ENCODE measurements around the gene PDAP1. TPM values are rescaled to one million over a fixed set of nuclear protein-coding genes. Genes with fewer than 3 reads are reported as not detected.

PDAP1 gene
- total RNA-seq, 1 experiment from 2014 or later, result 200 TPM

DNA sequence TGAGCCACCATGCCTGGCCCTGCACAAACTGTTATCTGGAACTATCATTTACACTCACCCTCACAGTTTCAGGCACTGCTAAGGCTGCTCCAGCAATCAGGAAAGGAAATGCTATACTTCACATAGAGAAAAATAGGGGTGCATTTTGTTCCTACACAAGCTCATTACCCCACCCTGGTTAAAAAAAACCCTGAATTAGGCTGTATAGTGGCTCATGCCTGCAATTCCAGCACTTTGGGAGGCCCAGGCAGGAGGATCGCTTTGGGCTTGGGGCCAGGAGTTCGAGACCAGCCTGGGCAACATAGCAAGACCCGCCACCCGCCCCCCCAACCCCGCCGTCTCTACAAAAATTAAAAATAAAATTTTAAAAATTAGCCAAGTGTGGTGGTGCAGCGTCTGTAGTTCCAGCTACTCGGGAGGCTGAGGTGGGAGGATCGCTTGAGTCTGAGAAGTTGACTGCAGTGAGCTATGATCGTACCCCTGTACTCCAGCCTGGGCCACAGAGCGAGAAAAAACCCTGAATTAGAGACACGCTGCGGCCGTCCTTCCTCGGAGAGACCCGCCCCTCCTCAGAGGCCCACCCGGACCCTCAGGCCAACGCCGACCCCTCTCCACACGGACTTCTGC is 29.7 kb upstream of the PDAP1 start:
- DNase-seq (ENCODE audit: low read depth, low spot score) (no peak), ATAC-seq (peak; percentile 16)
- H3K9me3 ChIP-seq (ENCODE audit: control insufficient read depth in 1 of 2, insufficient read depth in 1 of 2, low read depth in 1 of 2, low read length in 2 of 2), result no peaks in the 10 kb centered on the region
- H3K9ac ChIP-seq (ENCODE audit: low read length), result peak overlapping the region; percentile 95
- POLR2A ChIA-PET, result interaction anchor here (0.6 kb wide), 2 partner anchors 21 to 395 kb away, joined by 3 to 4 read pairs; no protein-coding TSS in a partner anchor
- H3K27ac ChIP-seq (ENCODE audit: low read depth, low read length), result peak overlapping the region; percentile 92
- no peak overlapping the region for H2AFZ ChIP-seq (ENCODE audit: low read depth, low read length, poor library complexity, severe bottlenecking)
- peaks cover 4 to 17% of the 10 kb centered on the region in 2 experiments; a peak in 3 of 4 replicates for H3K4me1 ChIP-seq (ENCODE audit: control insufficient read depth in 1 of 2, insufficient read depth in 2 of 2, low read length in 2 of 2)
- RAD21 ChIA-PET (ENCODE audit: low non-redundant PET in 1 of 2, low total read pairs in 2 of 2, uncharacterized antibody in 2 of 2, unreplicated experiment in 2 of 2), result no interaction called here
- TSS peak; percentile 60 for BruUV-seq (replicated peaks)
- intact Hi-C loops (cut with micrococcal nuclease), result no loop called here
- peak overlapping the region; percentile 81 for H3K4me2 ChIP-seq (ENCODE audit: low read length)
- CTCF ChIA-PET, result interaction anchor here (0.6 kb wide), 1 partner anchor 482 kb away, joined by 3 read pairs; the partner anchor contains the start of gene TRIM4
- no peaks in the 10 kb centered on the region for H3K9me2 ChIP-seq (ENCODE audit: insufficient read depth)
- H3K4me3 ChIP-seq (replicated peaks in 1 of 2; ENCODE audit: low read depth in 1 of 2, low read length in 2 of 2), result peak overlapping the region; percentile 91 to 99
- peaks cover 9% of the 10 kb centered on the region; the same call in 1 of the 2 replicates for H4K20me1 ChIP-seq (ENCODE audit: insufficient read depth)
- H3K27me3 ChIP-seq (ENCODE audit: insufficient read depth, low read length), result no peaks in the 10 kb centered on the region
- H3K79me2 ChIP-seq (ENCODE audit: insufficient read depth, low read length), result peaks cover 74% of the 10 kb centered on the region
- H3K36me3 ChIP-seq (ENCODE audit: control insufficient read depth in 1 of 2, insufficient read depth in 2 of 2, low read length in 2 of 2), result peaks cover 9 to 18% of the 10 kb centered on the region in 2 experiments
- TF ChIP-seq EZH2 (IDR thresholded peaks at IDR 0.05) (no peak), TCF7L2 (IDR thresholded peaks at IDR 0.05; ENCODE audit: borderline replicate concordance, extremely low read depth, insufficient read depth, insufficient read length) (no peak), EGR1 (IDR thresholded peaks at IDR 0.05; ENCODE audit: low read depth) (no peak)
- TF ChIP-seq, protein P1, sequence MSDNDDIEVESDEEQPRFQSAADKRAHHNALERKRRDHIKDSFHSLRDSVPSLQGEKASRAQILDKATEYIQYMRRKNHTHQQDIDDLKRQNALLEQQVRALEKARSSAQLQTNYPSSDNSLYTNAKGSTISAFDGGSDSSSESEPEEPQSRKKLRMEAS (IDR thresholded peaks at IDR 0.05), result no peak

DNA sequence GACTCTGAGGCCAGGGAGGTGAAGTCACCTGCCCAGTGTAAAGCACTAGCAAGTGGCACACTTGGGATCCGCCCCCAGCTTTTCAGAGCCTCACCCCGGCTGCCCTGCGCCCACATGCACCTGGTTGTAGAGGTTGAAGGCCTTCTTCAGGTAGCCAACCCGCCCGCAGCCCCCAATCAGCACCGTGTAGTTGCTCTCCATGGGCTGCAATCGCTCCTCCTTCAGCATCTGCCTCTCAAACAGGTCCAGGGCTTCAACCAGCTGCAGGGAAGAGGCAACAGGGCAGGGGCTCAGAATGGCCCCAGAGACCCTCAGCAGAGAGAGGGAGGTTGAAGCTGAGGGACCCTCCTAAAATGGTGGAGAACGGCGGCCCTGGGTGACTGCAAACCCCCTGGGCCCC is 24.8 kb upstream of the PDAP1 start:
- Histone ChIP-seq H3K9ac (ENCODE audit: low read length) (no peak overlapping the region), H3K4me3 (replicated peaks in 1 of 2; ENCODE audit: low read depth in 1 of 2, low read length in 2 of 2) (no peak overlapping the region), H3K9me3 (ENCODE audit: control insufficient read depth in 1 of 2, insufficient read depth in 1 of 2, low read depth in 1 of 2, low read length in 2 of 2) (no peaks in the 10 kb centered on the region), H4K20me1 (ENCODE audit: insufficient read depth) (no peaks in the 10 kb centered on the region), H3K4me2 (ENCODE audit: low read length) (no peak overlapping the region), H2AFZ (ENCODE audit: low read depth, low read length, poor library complexity, severe bottlenecking) (no peak overlapping the region), H3K36me3 (ENCODE audit: control insufficient read depth in 1 of 2, insufficient read depth in 2 of 2, low read length in 2 of 2) (peaks cover 22 to 30% of the 10 kb centered on the region in 2 experiments; a peak in 3 of 4 replicates), H3K9me2 (ENCODE audit: insufficient read depth) (no peaks in the 10 kb centered on the region), H3K27me3 (ENCODE audit: insufficient read depth, low read length) (no peaks in the 10 kb centered on the region), H3K4me1 (ENCODE audit: control insufficient read depth in 1 of 2, insufficient read depth in 2 of 2, low read length in 2 of 2) (peaks cover 0 to 7% of the 10 kb centered on the region in 2 experiments; a peak in 2 of 4 replicates), H3K79me2 (ENCODE audit: insufficient read depth, low read length) (peaks cover 29% of the 10 kb centered on the region), H3K27ac (ENCODE audit: low read depth, low read length) (no peak overlapping the region)
- ChIA-PET RAD21 (ENCODE audit: low non-redundant PET in 1 of 2, low total read pairs in 2 of 2, uncharacterized antibody in 2 of 2, unreplicated experiment in 2 of 2) (no interaction called here), POLR2A (no interaction called here), CTCF (no interaction called here)
- DNase-seq (ENCODE audit: low read depth, low spot score), result no peak
- ATAC-seq, result no peak
- TF ChIP-seq JUND (IDR thresholded peaks at IDR 0.05), result no peak
- no peak for TF ChIP-seq SIN3A (IDR thresholded peaks at IDR 0.05; ENCODE audit: low read depth)
- TF ChIP-seq SP1 (IDR thresholded peaks at IDR 0.05; ENCODE audit: low read depth), result no peak
- no peak for TF ChIP-seq CEBPB (IDR thresholded peaks at IDR 0.05; ENCODE audit: low read depth)
- no peak for TF ChIP-seq EGR1 (IDR thresholded peaks at IDR 0.05; ENCODE audit: low read depth)
- TF ChIP-seq EZH2 (IDR thresholded peaks at IDR 0.05), result no peak
- TF ChIP-seq SRF (IDR thresholded peaks at IDR 0.05; ENCODE audit: low read depth), result no peak
- no peak for TF ChIP-seq TCF7L2 (IDR thresholded peaks at IDR 0.05; ENCODE audit: borderline replicate concordance, extremely low read depth, insufficient read depth, insufficient read length)
- no peak for TF ChIP-seq ZNF274 (IDR thresholded peaks at IDR 0.05; ENCODE audit: low read depth, low read length)
- TF ChIP-seq YY1 (IDR thresholded peaks at IDR 0.05; ENCODE audit: extremely low read depth, insufficient replicate concordance, low read depth, low read length), result no peak
- TF ChIP-seq ZFX (IDR thresholded peaks at IDR 0.05), result no peak
- TF ChIP-seq POLR2AphosphoS5 (IDR thresholded peaks at IDR 0.05; ENCODE audit: low read depth, low read length), result no peak
- TF ChIP-seq, protein P2, sequence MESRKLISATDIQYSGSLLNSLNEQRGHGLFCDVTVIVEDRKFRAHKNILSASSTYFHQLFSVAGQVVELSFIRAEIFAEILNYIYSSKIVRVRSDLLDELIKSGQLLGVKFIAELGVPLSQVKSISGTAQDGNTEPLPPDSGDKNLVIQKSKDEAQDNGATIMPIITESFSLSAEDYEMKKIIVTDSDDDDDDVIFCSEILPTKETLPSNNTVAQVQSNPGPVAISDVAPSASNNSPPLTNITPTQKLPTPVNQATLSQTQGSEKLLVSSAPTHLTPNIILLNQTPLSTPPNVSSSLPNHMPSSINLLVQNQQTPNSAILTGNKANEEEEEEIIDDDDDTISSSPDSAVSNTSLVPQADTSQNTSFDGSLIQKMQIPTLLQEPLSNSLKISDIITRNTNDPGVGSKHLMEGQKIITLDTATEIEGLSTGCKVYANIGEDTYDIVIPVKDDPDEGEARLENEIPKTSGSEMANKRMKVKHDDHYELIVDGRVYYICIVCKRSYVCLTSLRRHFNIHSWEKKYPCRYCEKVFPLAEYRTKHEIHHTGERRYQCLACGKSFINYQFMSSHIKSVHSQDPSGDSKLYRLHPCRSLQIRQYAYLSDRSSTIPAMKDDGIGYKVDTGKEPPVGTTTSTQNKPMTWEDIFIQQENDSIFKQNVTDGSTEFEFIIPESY (IDR thresholded peaks at IDR 0.05; ENCODE audit: extremely low read depth, insufficient replicate concordance, low read length), result no peak
- TF ChIP-seq EZH2phosphoT487 (IDR thresholded peaks at IDR 0.05; ENCODE audit: borderline replicate concordance), result no peak
- TF ChIP-seq RAD21 (IDR thresholded peaks at IDR 0.05; ENCODE audit: low read depth), result no peak
- intact Hi-C loops (cut with micrococcal nuclease), result no loop called here
- BruUV-seq (replicated peaks), result no TSS peak
